Activated B cell treated with CpG ODN at 0.5 μM for 24 hours (primary cell): ENCODE measurements around the gene SLC9A3. TPM values are rescaled to one million over a fixed set of nuclear protein-coding genes. Genes with fewer than 3 reads are reported as not detected.
"Not testable (repeated sequence)": the region's sequence is repeated elsewhere in the genome, so short reads cannot be mapped to it uniquely, and the experiment has no call there.

ENCODE experiments used
- ATAC-seq: fragments of 200-7000 bp; cut with Tn5 transposase; one replicate; pipeline ENCODE4 v1.10.0; 2021; ENCODE audit warnings: low read depth, mild to moderate bottlenecking, moderate library complexity
- CTCF ChIA-PET: fragments of 350-600 bp; sonication (Branson Sonifier 250); formaldehyde crosslinking; loops from one replicate; lab custom pipeline; 2021; ENCODE audit warnings: antibody characterized with exemption; lab: Charles Lee
- POLR2A ChIA-PET: fragments of 350-600 bp; sonication (Branson Sonifier 250); formaldehyde crosslinking; loops from one replicate; lab custom pipeline; 2021; ENCODE audit warnings: antibody characterized with exemption; lab: Charles Lee
- DNase-seq: peaks from one replicate; pipeline ENCODE4 v3.0.0; 2022
- H3K27ac Mint-ChIP-seq: one replicate; pipeline ENCODE4 v1.8.0; 2020; ENCODE audit warnings: mixed read lengths
- H3K27me3 Mint-ChIP-seq: one replicate; pipeline ENCODE4 v1.8.0; 2021; ENCODE audit warnings: mixed read lengths
- H3K36me3 Mint-ChIP-seq: one replicate; pipeline ENCODE4 v1.8.0; 2021; ENCODE audit warnings: low read depth, mixed read lengths
- H3K4me1 Mint-ChIP-seq: one replicate; pipeline ENCODE4 v1.8.0; 2021; ENCODE audit warnings: mixed read lengths
- H3K4me3 Mint-ChIP-seq: one replicate; pipeline ENCODE4 v1.8.0; 2020; ENCODE audit warnings: mild to moderate bottlenecking, mixed read lengths
- H3K9me3 Mint-ChIP-seq: one replicate; pipeline ENCODE4 v1.8.0; 2020; ENCODE audit warnings: mixed read lengths
- intact Hi-C: fragments of 100-400 bp; cut with micrococcal nuclease; formaldehyde crosslinking; loops from one replicate; pipeline ENCODE4 v1.15.1; 2024
- total RNA-seq: library from RNA; stranded (reverse); gene quantifications from 2 replicates; pipeline ENCODE4 v1.2.3, GENCODE V29; 2022
- TF ChIP-seq, protein P1 (sequence below): fragments of 200-600 bp; IDR thresholded peaks from one replicate; pipeline ENCODE4 v1.8.0; 2022; ENCODE audit warnings: antibody characterized with exemption, mild to moderate bottlenecking

The SLC9A3 gene
- total RNA-seq, 1 donor from 2014 or later = 0.20 TPM

DNA sequence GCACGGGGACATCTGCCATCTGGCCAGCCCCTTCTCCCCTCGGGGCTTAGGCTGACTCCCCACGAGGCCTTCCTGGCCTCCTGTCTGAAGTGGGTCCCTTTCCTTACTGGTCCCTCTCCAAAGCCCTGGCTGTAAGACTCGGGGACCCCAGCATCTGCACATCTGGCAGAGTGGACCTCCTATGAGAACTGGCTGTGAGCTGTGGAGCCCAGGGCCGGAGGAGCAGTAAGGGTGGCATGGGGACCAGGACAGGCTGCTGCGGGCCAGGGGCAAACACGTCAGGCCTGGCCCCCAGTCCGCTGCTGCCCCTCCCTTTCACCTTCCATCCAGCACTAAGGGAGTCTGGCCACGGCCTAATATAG, 47.5 kb downstream of the SLC9A3 start:
- H3K4me1 Mint-ChIP-seq = peaks cover 11% of the 10 kb centered on the region
- intact Hi-C loops = no loop called here
- H3K4me3 Mint-ChIP-seq = no peak overlapping the region
- ATAC-seq (no peak), DNase-seq (no peak)
- ChIA-PET POLR2A (no interaction called here), CTCF (no interaction called here)
- no peaks in the 10 kb centered on the region for H3K9me3 Mint-ChIP-seq
- H3K36me3 Mint-ChIP-seq = no peaks in the 10 kb centered on the region
- TF ChIP-seq, protein P1, sequence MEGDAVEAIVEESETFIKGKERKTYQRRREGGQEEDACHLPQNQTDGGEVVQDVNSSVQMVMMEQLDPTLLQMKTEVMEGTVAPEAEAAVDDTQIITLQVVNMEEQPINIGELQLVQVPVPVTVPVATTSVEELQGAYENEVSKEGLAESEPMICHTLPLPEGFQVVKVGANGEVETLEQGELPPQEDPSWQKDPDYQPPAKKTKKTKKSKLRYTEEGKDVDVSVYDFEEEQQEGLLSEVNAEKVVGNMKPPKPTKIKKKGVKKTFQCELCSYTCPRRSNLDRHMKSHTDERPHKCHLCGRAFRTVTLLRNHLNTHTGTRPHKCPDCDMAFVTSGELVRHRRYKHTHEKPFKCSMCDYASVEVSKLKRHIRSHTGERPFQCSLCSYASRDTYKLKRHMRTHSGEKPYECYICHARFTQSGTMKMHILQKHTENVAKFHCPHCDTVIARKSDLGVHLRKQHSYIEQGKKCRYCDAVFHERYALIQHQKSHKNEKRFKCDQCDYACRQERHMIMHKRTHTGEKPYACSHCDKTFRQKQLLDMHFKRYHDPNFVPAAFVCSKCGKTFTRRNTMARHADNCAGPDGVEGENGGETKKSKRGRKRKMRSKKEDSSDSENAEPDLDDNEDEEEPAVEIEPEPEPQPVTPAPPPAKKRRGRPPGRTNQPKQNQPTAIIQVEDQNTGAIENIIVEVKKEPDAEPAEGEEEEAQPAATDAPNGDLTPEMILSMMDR = no peak
- peaks cover 26% of the 10 kb centered on the region for H3K27me3 Mint-ChIP-seq
- no peak overlapping the region for H3K27ac Mint-ChIP-seq

DNA sequence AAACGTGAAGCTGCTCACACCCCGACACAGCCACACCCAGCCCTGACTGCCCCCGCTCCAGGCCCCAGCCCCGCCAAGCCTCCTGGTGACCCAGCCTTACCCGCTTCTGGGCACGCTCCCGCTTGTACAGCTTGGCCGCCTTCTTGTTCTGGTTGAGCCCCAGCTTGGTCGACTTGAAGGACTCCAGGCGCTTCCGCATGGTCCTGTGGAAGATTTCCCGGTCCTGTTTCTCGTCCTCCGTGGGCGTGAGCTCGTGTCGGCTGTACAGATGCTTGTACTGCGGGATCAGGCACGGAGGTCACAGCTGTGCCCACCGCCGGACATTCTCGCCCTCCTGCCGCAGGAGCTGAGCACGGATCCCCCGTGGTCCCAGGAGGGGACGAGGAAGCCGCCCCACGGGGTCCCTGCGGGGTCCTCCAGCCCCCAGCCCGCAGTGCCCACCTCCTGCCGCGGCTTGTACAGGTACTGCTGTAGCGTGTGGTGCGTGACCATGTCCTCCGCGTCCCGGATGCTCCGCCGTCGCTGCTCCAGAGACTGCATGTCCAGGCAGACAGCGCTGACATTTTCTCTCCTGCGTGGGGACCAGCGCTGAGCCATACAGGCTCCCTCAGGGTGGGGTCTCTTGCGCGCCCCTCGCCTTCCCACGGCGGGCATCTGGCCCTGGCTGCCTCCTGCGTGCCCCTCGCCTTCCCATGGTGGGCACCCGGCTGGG, 48.0 kb downstream of the SLC9A3 start:
- TF ChIP-seq, protein P1 = no peak
- DNase-seq = no peak
- ChIA-PET CTCF (no interaction called here), POLR2A (no interaction called here)
- Mint-ChIP-seq H3K27ac (no peak overlapping the region), H3K4me1 (peaks cover 16% of the 10 kb centered on the region), H3K9me3 (no peaks in the 10 kb centered on the region), H3K27me3 (peaks cover 24% of the 10 kb centered on the region), H3K4me3 (no peak overlapping the region), H3K36me3 (no peaks in the 10 kb centered on the region)
- intact Hi-C loops = no loop called here
- no peak for ATAC-seq

DNA sequence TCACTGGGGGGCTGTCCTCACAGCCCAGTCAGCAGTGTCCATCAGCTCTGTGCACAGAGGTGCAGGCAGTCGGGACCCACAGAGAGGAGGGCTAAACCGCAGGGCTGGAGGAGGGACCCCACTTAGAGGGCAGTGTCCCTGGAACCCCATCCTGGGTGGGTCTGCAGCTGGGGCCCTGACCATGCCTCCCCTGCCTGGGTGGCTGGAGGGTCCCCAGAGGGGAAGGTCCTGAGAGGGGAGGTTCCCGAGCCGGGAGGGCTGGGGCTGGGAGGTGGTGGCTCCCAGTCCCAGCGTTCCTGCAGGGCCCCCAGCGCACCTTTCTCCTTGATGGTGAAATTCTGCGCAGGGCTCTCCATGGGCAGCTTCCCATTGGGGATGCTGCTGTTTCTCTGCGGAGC, 48.5 kb downstream of the SLC9A3 start:
- peaks cover 22% of the 10 kb centered on the region for H3K4me1 Mint-ChIP-seq
- no peak for ATAC-seq
- H3K27me3 Mint-ChIP-seq = peaks cover 24% of the 10 kb centered on the region
- ChIA-PET POLR2A (no interaction called here), CTCF (no interaction called here)
- peak overlapping the region; percentile 24 for H3K4me3 Mint-ChIP-seq
- no peaks in the 10 kb centered on the region for H3K9me3 Mint-ChIP-seq
- no peak overlapping the region for H3K27ac Mint-ChIP-seq
- intact Hi-C loops = no loop called here
- no peaks in the 10 kb centered on the region for H3K36me3 Mint-ChIP-seq
- TF ChIP-seq, protein P1 = no peak
- DNase-seq = no peak

DNA sequence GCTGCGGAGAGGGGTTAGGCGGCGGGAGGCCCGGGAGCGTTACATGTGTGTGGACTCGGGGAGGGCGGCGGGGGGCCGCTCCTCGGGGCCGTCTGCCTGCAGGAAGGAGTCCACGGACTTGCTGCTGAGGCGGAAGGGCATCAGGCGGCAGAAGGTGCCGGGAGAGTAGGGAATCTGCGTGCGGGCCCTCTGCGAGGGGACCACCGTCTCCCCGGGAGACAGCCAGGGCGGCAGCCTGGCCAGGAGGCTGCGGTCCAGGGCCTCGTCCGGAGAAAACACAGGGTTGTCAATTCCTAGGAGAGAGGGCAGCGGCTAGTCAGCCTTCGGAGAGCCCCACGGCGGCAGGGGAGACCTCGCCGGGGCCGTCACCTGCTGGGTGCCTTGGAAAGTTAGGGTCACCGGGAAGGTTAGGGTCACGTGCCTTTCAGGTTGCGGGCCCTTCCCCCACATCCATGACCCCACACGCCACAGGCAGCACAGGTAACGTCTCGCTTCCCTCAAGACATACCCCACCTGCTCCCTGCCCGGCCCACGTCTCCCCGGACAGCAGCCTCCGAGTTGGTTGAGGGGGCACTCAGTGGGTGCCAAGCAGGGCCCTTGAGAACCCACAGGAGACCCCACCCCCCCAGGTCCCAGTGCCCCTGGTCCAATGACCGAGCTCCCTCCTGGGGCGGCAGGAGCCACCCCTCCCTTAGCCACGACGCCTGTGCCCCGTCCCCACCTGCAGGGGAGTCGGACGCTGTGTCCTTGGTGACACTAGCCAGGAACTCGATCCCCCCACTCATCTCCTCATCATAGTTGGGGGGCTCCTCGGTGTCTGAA, 49.2 kb downstream of the SLC9A3 start:
- ATAC-seq (no peak), DNase-seq (no peak)
- no peak overlapping the region for H3K27ac Mint-ChIP-seq
- POLR2A ChIA-PET = interaction anchor here (0.7 kb wide), 1 partner anchor 47 kb away, joined by 3 read pairs; no protein-coding TSS in a partner anchor
- H3K36me3 Mint-ChIP-seq = no peaks in the 10 kb centered on the region
- H3K4me1 Mint-ChIP-seq = peaks cover 28% of the 10 kb centered on the region
- CTCF ChIA-PET = no interaction called here
- intact Hi-C loops = no loop called here
- H3K4me3 Mint-ChIP-seq = peak overlapping the region; percentile 65
- no peaks in the 10 kb centered on the region for H3K9me3 Mint-ChIP-seq
- TF ChIP-seq, protein P1 = no peak
- peaks cover 23% of the 10 kb centered on the region for H3K27me3 Mint-ChIP-seq

DNA sequence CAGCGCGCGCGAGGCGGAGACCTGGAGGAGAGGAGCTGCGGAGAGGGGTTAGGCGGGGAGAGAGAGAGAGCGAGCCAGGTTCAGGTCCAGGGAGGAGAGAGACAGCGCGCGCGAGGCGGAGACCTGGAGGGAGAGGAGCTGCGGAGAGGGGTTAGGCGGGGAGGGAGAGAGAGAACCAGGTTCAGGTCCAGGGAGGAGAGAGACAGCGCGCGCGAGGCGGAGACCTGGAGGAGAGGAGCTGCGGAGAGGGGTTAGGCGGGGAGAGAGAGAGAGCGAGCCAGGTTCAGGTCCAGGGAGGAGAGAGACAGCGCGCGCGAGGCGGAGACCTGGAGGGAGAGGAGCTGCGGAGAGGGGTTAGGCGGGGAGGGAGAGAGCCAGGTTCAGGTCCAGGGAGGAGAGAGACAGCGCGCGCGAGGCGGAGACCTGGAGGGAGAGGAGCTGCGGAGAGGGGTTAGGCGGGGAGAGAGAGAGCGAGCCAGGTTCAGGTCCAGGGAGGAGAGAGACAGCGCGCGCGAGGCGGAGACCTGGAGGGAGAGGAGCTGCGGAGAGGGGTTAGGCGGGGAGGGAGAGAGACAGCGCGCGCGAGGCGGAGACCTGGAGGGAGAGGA, 49.9 kb downstream of the SLC9A3 start:
- peaks cover 31% of the 10 kb centered on the region for H3K4me1 Mint-ChIP-seq
- POLR2A ChIA-PET = interaction anchor here (0.6 to 1.4 kb wide), 6 partner anchors 18 to 169 kb away, joined by 3 to 9 read pairs (median 4); no protein-coding TSS in a partner anchor
- not testable (repeated sequence) for H3K36me3 Mint-ChIP-seq

More for the DNA sequence above, 49.9 kb downstream of the SLC9A3 start:
- intact Hi-C loops, H3K27ac Mint-ChIP-seq, ATAC-seq, H3K9me3 Mint-ChIP-seq: not testable (repeated sequence)
- peak overlapping the region; percentile 86 for H3K4me3 Mint-ChIP-seq
- DNase-seq = peak; percentile 18
- H3K27me3 Mint-ChIP-seq = peaks cover 21% of the 10 kb centered on the region
- CTCF ChIA-PET = interaction anchor here (1.8 kb wide), 1 partner anchor 157 kb away, joined by 5 read pairs; no protein-coding TSS in a partner anchor
